Caco-2 (cell line): ENCODE results near the gene GAS7. TPM values are rescaled to one million over a fixed set of nuclear protein-coding genes. Genes with fewer than 3 reads are reported as not detected.
"Not testable (repeated sequence)": the region's sequence is repeated elsewhere in the genome, so short reads cannot be mapped to it uniquely, and the experiment has no call there.

Source experiments
- BruUV-seq: library from RNA; stranded (reverse); fragments of 400-500 nt; replicated peaks from 2 replicates; lab custom pipeline; 2021; lab: Mats Ljungman, UMichigan
- CTCF ChIA-PET: fragments of 300-600 bp; sonication (Branson Sonifier 250); formaldehyde crosslinking; loops from one replicate; lab custom pipeline; 2022; ENCODE audit warnings: antibody characterized with exemption; lab: Charles Lee
- POLR2A ChIA-PET: fragments of 300-600 bp; sonication (Branson Sonifier 250); formaldehyde crosslinking; loops from one replicate; lab custom pipeline; 2022; ENCODE audit warnings: antibody characterized with exemption; lab: Charles Lee
- DNase-seq, 2 experiments: peaks; one replicate each; pipeline versions ENCODE4 v3.0.0 to v3.0.0-alpha.2; 2020 to 2022
- H3K27me3 ChIP-seq: replicated peaks from 2 replicates; pipeline ENCODE4 v1.6.0; 2011; ENCODE audit warnings: low read length; ENCODE audit not compliant: control insufficient read depth, insufficient read depth
- H3K36me3 ChIP-seq: 2 replicates; pipeline ENCODE4 v1.5.1; 2011; ENCODE audit warnings: low read length; ENCODE audit not compliant: control insufficient read depth, insufficient read depth
- H3K4me1 ChIP-seq: fragments of 250-450 bp; sonication (Bioruptor Pico); 2 replicates; pipeline ENCODE4 v1.5.1; 2020; ENCODE audit warnings: mild to moderate bottlenecking
- H3K4me3 ChIP-seq: 2 replicates; pipeline ENCODE4 v1.5.1; 2011; ENCODE audit warnings: low read depth, mild to moderate bottlenecking, control low read depth, low read length
- H3K9me3 ChIP-seq: fragments of 250-450 bp; sonication (Bioruptor Pico); 2 replicates; pipeline ENCODE4 v1.5.1; 2020; ENCODE audit warnings: mild to moderate bottlenecking, moderate library complexity
- H3K27ac Mint-ChIP-seq: one replicate; pipeline ENCODE4 v1.8.0; 2022; ENCODE audit warnings: mixed read lengths; ENCODE audit not compliant: unreplicated experiment
- H3K27me3 Mint-ChIP-seq: one replicate; pipeline ENCODE4 v1.8.0; 2022; ENCODE audit warnings: mixed read lengths; ENCODE audit not compliant: insufficient read depth, unreplicated experiment
- H3K36me3 Mint-ChIP-seq: one replicate; pipeline ENCODE4 v1.8.0; 2022; ENCODE audit warnings: mild to moderate bottlenecking, mixed read lengths; ENCODE audit not compliant: insufficient read depth, unreplicated experiment
- H3K4me1 Mint-ChIP-seq: one replicate; pipeline ENCODE4 v1.8.0; 2022; ENCODE audit warnings: low read depth, mixed read lengths; ENCODE audit not compliant: unreplicated experiment
- H3K4me3 Mint-ChIP-seq: one replicate; pipeline ENCODE4 v1.8.0; 2022; ENCODE audit warnings: mild to moderate bottlenecking, moderate library complexity, mixed read lengths; ENCODE audit not compliant: unreplicated experiment
- H3K9me3 Mint-ChIP-seq: one replicate; pipeline ENCODE4 v1.8.0; 2022; ENCODE audit warnings: mixed read lengths; ENCODE audit not compliant: unreplicated experiment
- intact Hi-C: fragments of 100-400 bp; cut with micrococcal nuclease; formaldehyde crosslinking; loops from one replicate; pipeline ENCODE4 v1.10.0; 2022; ENCODE audit not compliant: unreplicated experiment
- total RNA-seq: library from RNA; stranded (reverse); gene quantifications from 2 replicates; pipeline ENCODE4 v1.2.3, GENCODE V29; 2022
- TF ChIP-seq, protein P1 (sequence below), 2 experiments: fragments of 200-600 bp in 1 of 2; IDR thresholded peaks; 1 replicate in 1 of 2; 2 replicates in 1 of 2; pipeline versions ENCODE4 v1.5.1 to v1.8.0; 2011 to 2022; ENCODE audit warnings: antibody characterized with exemption in 1 of 2, control low read depth in 1 of 2, inconsistent platforms in 1 of 2, low read depth in 1 of 2, low read length in 1 of 2, mild to moderate bottlenecking in 1 of 2, moderate library complexity in 1 of 2; ENCODE audit not compliant: insufficient read depth in 1 of 2, severe bottlenecking in 1 of 2, unreplicated experiment in 1 of 2

The GAS7 gene
- total RNA-seq, 1 experiment from 2014 or later: 0.34 TPM

DNA sequence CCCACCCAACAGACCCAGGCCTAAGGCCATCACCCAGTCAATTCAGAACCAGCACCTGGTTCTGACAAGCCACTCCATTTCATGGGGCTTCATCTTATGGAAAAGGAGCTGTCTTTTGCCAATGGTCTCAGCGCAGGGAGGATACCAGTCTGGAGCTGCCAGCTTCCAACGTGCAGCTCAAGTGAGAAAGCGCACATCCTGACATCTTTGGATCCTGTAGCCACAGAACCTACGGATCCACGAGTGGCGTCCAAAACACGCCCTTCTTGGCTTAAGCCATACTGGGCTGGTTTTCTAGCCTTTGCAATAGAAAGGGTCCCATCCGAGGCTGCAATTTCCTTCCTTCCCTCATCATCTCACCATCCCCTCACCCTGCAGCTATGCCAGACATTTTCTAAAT lies 101.8 kb downstream of the GAS7 start:
- intact Hi-C loops: no loop called here
- Mint-ChIP-seq H3K9me3 (no peaks in the 10 kb centered on the region), H3K4me3 (no peak overlapping the region), H3K27ac (no peak overlapping the region), H3K36me3 (no peaks in the 10 kb centered on the region), H3K27me3 (no peaks in the 10 kb centered on the region), H3K4me1 (no peaks in the 10 kb centered on the region)
- TF ChIP-seq, protein P1, sequence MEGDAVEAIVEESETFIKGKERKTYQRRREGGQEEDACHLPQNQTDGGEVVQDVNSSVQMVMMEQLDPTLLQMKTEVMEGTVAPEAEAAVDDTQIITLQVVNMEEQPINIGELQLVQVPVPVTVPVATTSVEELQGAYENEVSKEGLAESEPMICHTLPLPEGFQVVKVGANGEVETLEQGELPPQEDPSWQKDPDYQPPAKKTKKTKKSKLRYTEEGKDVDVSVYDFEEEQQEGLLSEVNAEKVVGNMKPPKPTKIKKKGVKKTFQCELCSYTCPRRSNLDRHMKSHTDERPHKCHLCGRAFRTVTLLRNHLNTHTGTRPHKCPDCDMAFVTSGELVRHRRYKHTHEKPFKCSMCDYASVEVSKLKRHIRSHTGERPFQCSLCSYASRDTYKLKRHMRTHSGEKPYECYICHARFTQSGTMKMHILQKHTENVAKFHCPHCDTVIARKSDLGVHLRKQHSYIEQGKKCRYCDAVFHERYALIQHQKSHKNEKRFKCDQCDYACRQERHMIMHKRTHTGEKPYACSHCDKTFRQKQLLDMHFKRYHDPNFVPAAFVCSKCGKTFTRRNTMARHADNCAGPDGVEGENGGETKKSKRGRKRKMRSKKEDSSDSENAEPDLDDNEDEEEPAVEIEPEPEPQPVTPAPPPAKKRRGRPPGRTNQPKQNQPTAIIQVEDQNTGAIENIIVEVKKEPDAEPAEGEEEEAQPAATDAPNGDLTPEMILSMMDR (IDR thresholded peaks at IDR 0.05; ENCODE audit: insufficient read depth in 1 of 2, low read depth in 1 of 2, low read length in 1 of 2, severe bottlenecking in 1 of 2, unreplicated experiment in 1 of 2): no peak
- no TSS peak for BruUV-seq
- no peaks in the 10 kb centered on the region for H3K36me3 ChIP-seq
- H3K4me3 ChIP-seq: no peak overlapping the region
- DNase-seq: no peak
- no peaks in the 10 kb centered on the region for H3K27me3 ChIP-seq
- ChIA-PET POLR2A (no interaction called here), CTCF (no interaction called here)
- H3K9me3 ChIP-seq: no peaks in the 10 kb centered on the region
- no peaks in the 10 kb centered on the region for H3K4me1 ChIP-seq

GRCh38 chr17:10095295-10095694 lies 103.1 kb downstream of the GAS7 start:
- POLR2A ChIA-PET, H3K27me3 ChIP-seq, H3K36me3 Mint-ChIP-seq, H3K27me3 Mint-ChIP-seq, H3K9me3 ChIP-seq, H3K36me3 ChIP-seq, H3K4me1 Mint-ChIP-seq, BruUV-seq, H3K4me3 Mint-ChIP-seq, H3K27ac Mint-ChIP-seq, intact Hi-C loops, H3K4me3 ChIP-seq, DNase-seq, H3K9me3 Mint-ChIP-seq, H3K4me1 ChIP-seq: not testable (repeated sequence)
- CTCF ChIA-PET: interaction anchor here (0.6 kb wide), 1 partner anchor 113 kb away, joined by 3 read pairs; no protein-coding TSS in a partner anchor

DNA sequence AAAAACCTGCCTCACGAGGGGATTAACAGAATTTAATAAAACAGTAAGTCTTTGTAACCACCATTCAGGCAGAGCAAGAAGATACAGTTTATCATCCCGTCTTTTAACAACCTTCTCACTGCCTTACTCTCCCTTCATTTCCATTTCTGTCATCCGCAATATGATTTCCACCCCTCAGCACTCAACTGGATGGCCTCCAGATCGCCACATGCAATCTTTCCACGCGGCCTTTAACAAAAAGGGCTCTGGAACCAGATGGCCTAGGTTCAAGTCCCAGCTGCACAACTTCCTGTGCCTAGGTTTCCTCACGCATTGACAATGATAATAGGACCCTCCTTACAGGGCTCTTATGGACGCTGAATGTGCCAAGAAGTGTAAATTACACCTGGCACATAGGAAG lies 103.6 kb downstream of the GAS7 start:
- H3K4me3 ChIP-seq: no peak overlapping the region
- H3K4me1 Mint-ChIP-seq: no peaks in the 10 kb centered on the region
- H3K4me1 ChIP-seq: no peaks in the 10 kb centered on the region
- POLR2A ChIA-PET: no interaction called here
- no peaks in the 10 kb centered on the region for H3K36me3 Mint-ChIP-seq
- no peaks in the 10 kb centered on the region for H3K9me3 Mint-ChIP-seq
- H3K36me3 ChIP-seq: no peaks in the 10 kb centered on the region
- intact Hi-C loops: no loop called here
- no peaks in the 10 kb centered on the region for H3K9me3 ChIP-seq
- no peak overlapping the region for H3K4me3 Mint-ChIP-seq
- CTCF ChIA-PET: no interaction called here
- BruUV-seq: no TSS peak
- DNase-seq: no peak
- H3K27ac Mint-ChIP-seq: no peak overlapping the region
- no peaks in the 10 kb centered on the region for H3K27me3 Mint-ChIP-seq
- TF ChIP-seq, protein P1 (IDR thresholded peaks at IDR 0.05; ENCODE audit: insufficient read depth in 1 of 2, low read depth in 1 of 2, low read length in 1 of 2, severe bottlenecking in 1 of 2, unreplicated experiment in 1 of 2): no peak
- H3K27me3 ChIP-seq: no peaks in the 10 kb centered on the region

DNA sequence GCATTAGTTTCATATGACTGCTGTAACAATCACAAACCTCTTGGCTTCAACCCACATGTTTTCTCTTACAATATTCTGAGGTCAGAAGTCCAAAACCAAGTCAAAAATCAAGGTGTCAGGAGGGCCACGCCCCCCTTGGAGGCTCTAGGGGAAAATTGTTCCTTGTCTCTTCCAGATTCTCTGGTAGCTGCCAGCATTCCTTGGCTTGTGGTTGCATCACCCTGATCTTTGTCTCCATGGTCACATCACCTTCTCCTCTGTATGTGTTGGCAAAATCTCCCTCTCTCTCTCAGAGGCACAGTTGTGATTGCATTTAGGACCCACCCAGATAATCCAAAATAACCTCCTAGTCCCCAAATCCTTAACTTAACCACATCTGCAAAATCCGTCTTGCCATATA lies 105.8 kb downstream of the GAS7 start:
- Histone ChIP-seq H3K27me3 (no peaks in the 10 kb centered on the region), H3K9me3 (no peaks in the 10 kb centered on the region), H3K36me3 (no peaks in the 10 kb centered on the region), H3K4me3 (no peak overlapping the region), H3K4me1 (no peaks in the 10 kb centered on the region)
- intact Hi-C loops: no loop called here
- Mint-ChIP-seq H3K36me3 (no peaks in the 10 kb centered on the region), H3K9me3 (no peaks in the 10 kb centered on the region), H3K4me3 (no peak overlapping the region), H3K27ac (no peak overlapping the region), H3K27me3 (no peaks in the 10 kb centered on the region), H3K4me1 (no peaks in the 10 kb centered on the region)
- no peak for DNase-seq
- BruUV-seq: no TSS peak
- CTCF ChIA-PET: no interaction called here
- POLR2A ChIA-PET: no interaction called here
- TF ChIP-seq, protein P1 (IDR thresholded peaks at IDR 0.05; ENCODE audit: insufficient read depth in 1 of 2, low read depth in 1 of 2, low read length in 1 of 2, severe bottlenecking in 1 of 2, unreplicated experiment in 1 of 2): no peak
